C4-2B (cell line): Measurements from ENCODE around the gene PGM1.

Source experiments
- ZFX ChIP-seq: fragments of 450-650 bp; IDR thresholded peaks from 2 replicates; pipeline ENCODE4 v1.6.1; 2017
- TF ChIP-seq, protein P1 (sequence below): fragments of 450-650 bp; conservative IDR thresholded peaks from 2 replicates; pipeline ENCODE4 v1.5.1; 2017; ENCODE audit warnings: mild to moderate bottlenecking

DNA sequence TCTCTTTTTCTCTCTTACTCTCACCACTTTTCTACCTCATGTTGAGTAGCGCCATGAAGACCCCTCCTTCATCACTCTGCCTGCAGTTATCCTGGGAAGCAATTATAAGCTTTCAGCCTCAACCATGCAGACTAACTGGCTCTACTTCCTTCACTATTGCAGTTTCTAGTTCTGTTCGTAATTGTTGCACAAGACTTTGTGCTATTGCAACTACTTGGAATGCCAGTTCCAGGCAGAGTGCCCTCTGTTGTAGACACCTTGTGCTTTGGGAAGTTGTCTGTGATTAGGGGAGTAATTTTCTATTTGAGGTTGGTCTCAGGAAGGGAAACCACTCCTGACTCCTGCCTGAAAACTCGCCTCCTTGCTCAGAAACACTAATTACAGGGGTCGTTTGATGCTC is 19.4 kb downstream of the PGM1 start:
- TF ChIP-seq, protein P1, sequence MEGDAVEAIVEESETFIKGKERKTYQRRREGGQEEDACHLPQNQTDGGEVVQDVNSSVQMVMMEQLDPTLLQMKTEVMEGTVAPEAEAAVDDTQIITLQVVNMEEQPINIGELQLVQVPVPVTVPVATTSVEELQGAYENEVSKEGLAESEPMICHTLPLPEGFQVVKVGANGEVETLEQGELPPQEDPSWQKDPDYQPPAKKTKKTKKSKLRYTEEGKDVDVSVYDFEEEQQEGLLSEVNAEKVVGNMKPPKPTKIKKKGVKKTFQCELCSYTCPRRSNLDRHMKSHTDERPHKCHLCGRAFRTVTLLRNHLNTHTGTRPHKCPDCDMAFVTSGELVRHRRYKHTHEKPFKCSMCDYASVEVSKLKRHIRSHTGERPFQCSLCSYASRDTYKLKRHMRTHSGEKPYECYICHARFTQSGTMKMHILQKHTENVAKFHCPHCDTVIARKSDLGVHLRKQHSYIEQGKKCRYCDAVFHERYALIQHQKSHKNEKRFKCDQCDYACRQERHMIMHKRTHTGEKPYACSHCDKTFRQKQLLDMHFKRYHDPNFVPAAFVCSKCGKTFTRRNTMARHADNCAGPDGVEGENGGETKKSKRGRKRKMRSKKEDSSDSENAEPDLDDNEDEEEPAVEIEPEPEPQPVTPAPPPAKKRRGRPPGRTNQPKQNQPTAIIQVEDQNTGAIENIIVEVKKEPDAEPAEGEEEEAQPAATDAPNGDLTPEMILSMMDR: no peak
- TF ChIP-seq ZFX: no peak
